Cardiac fibroblast (primary cell): ENCODE results near the gene PLEKHA6.

Source experiments
- DNase-seq, 2 donors: peaks; one replicate each; pipeline versions ENCODE4 v3.0.0 to v3.0.0-alpha.2; 2010; ENCODE audit warnings: low read depth in 2 of 2
- H3K4me3 ChIP-seq, 2 donors: replicated peaks in 1 of 2; 1 replicate in 1 of 2; 2 replicates in 1 of 2; pipeline ENCODE4 v1.5.1; 2011; ENCODE audit warnings: low read depth in 2 of 2, low read length in 2 of 2, mild to moderate bottlenecking in 2 of 2, moderate library complexity in 1 of 2
- CTCF ChIP-seq: IDR thresholded peaks from one replicate; pipeline ENCODE4 v1.5.1; 2011; ENCODE audit warnings: low read depth, mild to moderate bottlenecking, low read length, inconsistent platforms

Gene PLEKHA6

DNA sequence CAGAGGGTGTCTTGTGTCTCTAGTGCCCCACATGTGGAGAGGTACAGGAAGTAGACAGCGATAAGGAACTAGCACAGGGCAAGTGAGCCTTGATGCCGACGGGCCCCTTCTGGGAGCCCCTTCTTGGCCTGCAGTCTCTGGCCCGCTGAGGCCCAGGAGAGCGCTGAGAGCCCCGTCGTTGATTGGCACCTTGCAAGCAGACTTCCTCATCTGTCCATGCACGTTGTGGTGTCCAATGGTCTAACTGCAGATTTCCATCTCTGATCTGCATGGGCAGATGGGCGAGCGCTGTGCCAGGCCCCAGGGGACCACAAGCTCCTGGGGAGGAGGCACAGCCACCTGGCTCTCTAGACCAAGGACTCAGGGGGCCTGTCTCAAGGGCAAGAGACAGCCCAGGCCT, 32.4 kb downstream of the PLEKHA6 start:
- no peak for DNase-seq
- no peak for TF ChIP-seq CTCF
- H3K4me3 ChIP-seq, result no peak overlapping the region

- TF ChIP-seq CTCF, result no peak
- no peak overlapping the region for H3K4me3 ChIP-seq
- DNase-seq, result no peak
These were observed 32.9 kb downstream of the PLEKHA6 start for GRCh38 chr1:204326771-204327300.

DNA sequence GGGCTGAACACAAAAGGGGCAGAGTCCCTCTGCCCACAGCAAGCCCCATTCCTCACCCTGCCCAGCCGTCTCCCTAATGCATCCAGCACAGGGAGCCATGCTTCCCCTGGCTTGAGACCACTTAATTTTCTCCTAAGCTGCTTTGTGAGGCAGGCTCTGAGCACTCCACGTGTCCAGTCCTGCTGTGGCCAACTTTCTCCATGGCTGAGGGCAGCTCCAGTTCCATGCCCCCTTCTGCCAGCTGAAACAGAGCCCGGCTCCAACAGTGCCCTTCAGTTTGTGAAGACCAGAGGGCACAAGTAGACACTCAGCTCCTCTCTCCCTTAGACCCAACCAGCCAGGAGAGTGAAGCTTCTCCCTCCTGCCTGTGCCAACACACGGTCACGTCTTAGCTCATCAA, 33.8 kb downstream of the PLEKHA6 start:
- H3K4me3 ChIP-seq, result no peak overlapping the region
- no peak for TF ChIP-seq CTCF
- no peak for DNase-seq

DNA sequence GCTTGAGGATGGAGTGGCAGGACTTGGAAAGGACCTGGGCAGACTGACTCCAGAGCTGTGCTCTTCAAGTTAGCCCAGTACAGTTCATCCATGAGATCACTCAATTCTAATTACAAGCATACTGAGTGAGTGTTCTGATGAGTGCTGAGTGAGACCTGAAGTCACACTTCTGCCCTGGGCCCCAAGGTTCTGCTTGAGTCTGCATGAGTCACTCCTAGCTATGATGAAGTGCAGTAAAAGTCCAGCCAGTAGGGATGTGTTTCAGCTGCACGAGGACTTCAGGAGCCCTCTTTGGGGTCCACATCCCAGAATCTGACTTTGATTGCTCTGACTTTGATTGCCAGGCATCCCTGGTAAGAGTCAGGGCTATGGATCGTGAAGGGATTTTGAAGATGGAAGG, 35.8 kb downstream of the PLEKHA6 start:
- H3K4me3 ChIP-seq, result no peak overlapping the region
- TF ChIP-seq CTCF, result no peak
- peak; percentile 43 to 52 for DNase-seq

DNA sequence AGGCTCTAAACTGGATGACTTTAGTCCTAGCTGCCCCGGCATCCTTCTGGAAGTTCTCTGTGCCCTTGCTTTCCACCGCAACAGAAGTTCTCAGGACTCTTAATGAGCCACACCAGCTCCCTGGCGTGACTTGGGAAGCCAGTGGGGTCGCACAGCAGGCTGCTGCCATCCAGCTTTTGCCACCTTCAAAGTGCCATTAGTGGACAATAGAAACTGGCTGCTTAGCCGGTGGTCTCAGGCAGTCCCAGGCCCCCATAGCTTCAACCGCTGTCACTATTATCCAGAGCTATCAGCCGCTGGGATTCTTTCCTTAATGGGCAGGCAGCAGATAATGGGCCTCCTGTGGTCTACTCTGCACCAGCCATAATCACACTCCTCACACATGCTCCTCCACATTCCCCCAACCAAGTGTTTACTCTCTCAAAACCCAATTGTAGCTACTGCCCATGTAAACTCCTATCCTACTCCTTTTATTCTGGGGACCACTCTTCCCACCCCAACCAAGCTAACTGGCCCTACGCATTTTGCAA, 37.3 kb downstream of the PLEKHA6 start:
- no peak for TF ChIP-seq CTCF
- H3K4me3 ChIP-seq, result no peak overlapping the region
- DNase-seq, result no peak

GRCh38 chr1:204321665-204322064, 38.1 kb downstream of the PLEKHA6 start:
- no peak overlapping the region for H3K4me3 ChIP-seq
- DNase-seq, result peak in 1 of 2 donors; percentile 37
- TF ChIP-seq CTCF, result no peak

GRCh38 chr1:204321051-204321450, 38.7 kb downstream of the PLEKHA6 start:
- no peak for DNase-seq

More at GRCh38 chr1:204321051-204321450, 38.7 kb downstream of the PLEKHA6 start:
- no peak for TF ChIP-seq CTCF
- no peak overlapping the region for H3K4me3 ChIP-seq
